ENCODE results near the gene QRFP.

QRFP gene

GRCh38 chr9:130847306-130848217 is 49.0 kb downstream of the QRFP start:
- no peak for DNase-seq

GRCh38 chr9:130846487-130847305 is 49.9 kb downstream of the QRFP start:
- no peak for DNase-seq

GRCh38 chr9:130845901-130846481 is 50.6 kb downstream of the QRFP start:
- no peak for DNase-seq

GRCh38 chr9:130845254-130845653 is 51.4 kb downstream of the QRFP start:
- DNase-seq, result no peak

- DNase-seq, result no peak
Measured at GRCh38 chr9:130844044-130844451, 52.6 kb downstream of the QRFP start.

- DNase-seq, result no peak
Measured at GRCh38 chr9:130843049-130843908, 53.3 kb downstream of the QRFP start.
